HepG2 (cell line): ENCODE results near the gene ZCCHC24. TPM values are rescaled to one million over a fixed set of nuclear protein-coding genes. Genes with fewer than 3 reads are reported as not detected.

ENCODE experiments used
- ATAC-seq: fragments of 200-7000 bp; cut with Tn5 transposase; 3 replicates; pipeline ENCODE4 v1.9.1; 2020; ENCODE audit warnings: mild to moderate bottlenecking, moderate library complexity
- BruUV-seq: library from RNA; stranded (reverse); fragments of 400-500 nt; replicated peaks from 2 replicates; lab custom pipeline; 2021; lab: Mats Ljungman, UMichigan
- CTCF ChIA-PET: fragments of 300-600 bp; formaldehyde crosslinking; extraction: SDS; loops from one replicate; lab custom pipeline; 2021; ENCODE audit warnings: low total read pairs, inconsistent platforms, low intra/inter-chr PET ratio; lab: Yijun Ruan, JAX
- POLR2A ChIA-PET: fragments of 350-600 bp; sonication (Branson Sonifier 250); formaldehyde crosslinking; loops from one replicate; lab custom pipeline; 2020; ENCODE audit warnings: antibody characterized with exemption, inconsistent platforms; lab: Yijun Ruan, JAX
- DNase-seq: peaks from one replicate; pipeline ENCODE4 v3.0.0-alpha.2; 2015; ENCODE audit warnings: low spot score
- FAIRE-seq: peaks from 3 replicates; lab custom pipeline; 2011; peaks lifted over from hg19 to GRCh38; lab: Jason Lieb, UNC
- H2AFZ ChIP-seq: one replicate; pipeline ENCODE4 v1.6.1; 2011; ENCODE audit warnings: low read length, inconsistent platforms
- H3K27ac ChIP-seq: fragments of 300-600 bp; 3 replicates; pipeline ENCODE4 v1.8.0; 2011; ENCODE audit warnings: mixed run types, mild to moderate bottlenecking, mixed read lengths, low read length, inconsistent platforms; ENCODE audit not compliant: insufficient read depth; ENCODE audit errors: extremely low read length
- H3K27me3 ChIP-seq, 2 experiments: fragments of 200-600 bp in 1 of 2; 2 replicates in 1 of 2; 3 replicates in 1 of 2; pipeline versions ENCODE4 v1.6.0 to v1.8.0; 2011; ENCODE audit warnings: low read length in 2 of 2, mild to moderate bottlenecking in 2 of 2, moderate library complexity in 2 of 2, inconsistent platforms in 1 of 2; ENCODE audit not compliant: insufficient read depth in 2 of 2, control insufficient read depth in 1 of 2
- H3K36me3 ChIP-seq, 2 experiments: fragments of 200-600 bp in 1 of 2; replicated peaks in 1 of 2; 2 replicates in 1 of 2; 3 replicates in 1 of 2; pipeline versions ENCODE4 v1.5.1 to v1.8.0; 2011; ENCODE audit warnings: low read length in 2 of 2, inconsistent platforms in 1 of 2; ENCODE audit not compliant: insufficient read depth in 2 of 2, control insufficient read depth in 1 of 2
- H3K4me1 ChIP-seq: 2 replicates; pipeline ENCODE4 v1.5.1; 2012; ENCODE audit warnings: low read length, inconsistent platforms; ENCODE audit not compliant: insufficient read depth
- H3K4me2 ChIP-seq: 2 replicates; pipeline ENCODE4 v1.6.0; 2011; ENCODE audit warnings: low read depth, low read length, inconsistent platforms
- H3K4me3 ChIP-seq, 3 experiments: fragments of 200-600 bp in 1 of 3; sonication (generic), shearing (Covaris generic) in 1 of 3; replicated peaks in 1 of 3; 2 replicates each; pipeline ENCODE4 v1.5.1; 2011 to 2016; ENCODE audit warnings: low read length in 3 of 3, inconsistent platforms in 2 of 3, low read depth in 2 of 3, mild to moderate bottlenecking in 2 of 3, control low read depth in 1 of 3, mixed read lengths in 1 of 3; ENCODE audit not compliant: insufficient read depth in 1 of 3
- H3K79me2 ChIP-seq: one replicate; pipeline ENCODE4 v1.6.1; 2011; ENCODE audit warnings: low read length, inconsistent platforms; ENCODE audit not compliant: insufficient read depth
- H3K9ac ChIP-seq: 2 replicates; pipeline ENCODE4 v1.6.0; 2011; ENCODE audit warnings: mild to moderate bottlenecking, low read depth, low read length, inconsistent platforms; ENCODE audit not compliant: insufficient read depth
- H3K9me3 ChIP-seq: 2 replicates; pipeline ENCODE4 v1.5.1; 2012; ENCODE audit warnings: mild to moderate bottlenecking, low read length
- H4K20me1 ChIP-seq: 2 replicates; pipeline ENCODE4 v1.6.0; 2011; ENCODE audit warnings: inconsistent platforms, mild to moderate bottlenecking, low read length, moderate library complexity; ENCODE audit not compliant: insufficient read depth
- EZH2 ChIP-seq: conservative IDR thresholded peaks from 2 replicates; pipeline ENCODE4 v1.6.1; 2012; ENCODE audit warnings: mild to moderate bottlenecking, low read depth, low read length, moderate library complexity
- GATAD2A ChIP-seq: IDR thresholded peaks from 2 replicates; pipeline ENCODE4 v1.6.1; 2016
- KLF12 ChIP-seq: sonication (generic); formaldehyde crosslinking; IDR thresholded peaks from 2 replicates; pipeline ENCODE4 v1.4.0; 2020; ENCODE audit warnings: missing genetic modification reagents, borderline replicate concordance
- MAFF ChIP-seq: IDR thresholded peaks from 2 replicates; pipeline ENCODE4 v1.6.1; 2011; ENCODE audit warnings: low read depth, low read length, improper control_type of control experiment
- MAFK ChIP-seq, 2 experiments: IDR thresholded peaks in 1 of 2; conservative IDR thresholded peaks in 1 of 2; 2 replicates each; pipeline ENCODE4 v1.6.1; 2011; ENCODE audit warnings: improper control_type of control experiment in 2 of 2, low read length in 2 of 2
- NFYC ChIP-seq: IDR thresholded peaks from 2 replicates; pipeline ENCODE4 v1.6.1; 2016; ENCODE audit warnings: missing genetic modification reagents, missing compliant biosample characterization
- RELA ChIP-seq: sonication (generic); formaldehyde crosslinking; IDR thresholded peaks from 2 replicates; pipeline ENCODE4 v1.4.0; 2020; ENCODE audit warnings: missing genetic modification reagents
- SRF ChIP-seq: IDR thresholded peaks from 2 replicates; pipeline ENCODE4 v1.6.1; 2011; ENCODE audit warnings: mild to moderate bottlenecking, low read depth, low read length, moderate library complexity
- SSRP1 ChIP-seq: IDR thresholded peaks from 2 replicates; pipeline ENCODE4 v1.6.1; 2016; ENCODE audit warnings: control low read depth
- ZNF317 ChIP-seq: sonication (generic); formaldehyde crosslinking; IDR thresholded peaks from 2 replicates; pipeline ENCODE4 v1.5.0; 2020; ENCODE audit warnings: mild to moderate bottlenecking, missing genetic modification reagents
- ZNF619 ChIP-seq: sonication (generic); formaldehyde crosslinking; IDR thresholded peaks from 2 replicates; pipeline ENCODE4 v1.4.0; 2020; ENCODE audit warnings: mild to moderate bottlenecking, missing genetic modification reagents
- WGBS: methylation state at CpG from one replicate; pipeline ENCODE4 v1.1.6; 2017; ENCODE audit warnings: low lambda C conversion rate; 5-methylcytosine and 5-hydroxymethylcytosine counted together
- in situ Hi-C: cut with HindIII; loops from 2 replicates; pipeline ENCODE4 v1.10.0; 2017; ENCODE audit warnings: low pct_unique_long_range_greater_than_20kb; ENCODE audit not compliant: extremely low pct_ligation_motif_present
- intact Hi-C: fragments of 100-400 bp; cut with micrococcal nuclease; formaldehyde crosslinking; loops from one replicate; pipeline ENCODE4 v1.10.0; 2022; ENCODE audit not compliant: unreplicated experiment
- polyA plus RNA-seq, 8 experiments: library from polyadenylated mRNA; depleted of rRNA in 3 of 8; stranded (reverse) in 7 of 8; unstranded in 1 of 8; fragments of >200 nt; fragmentation: Illumina TruSeq in 4 of 8; extraction: Trizol in 4 of 8; gene quantifications; 2 replicates each; pipeline versions ENCODE4 v1.2.1 to v1.2.3, GENCODE V29; 2011 to 2016; ENCODE audit warnings: low read depth in 4 of 8, missing spikeins in 1 of 8, mixed read lengths in 1 of 8; ENCODE audit not compliant: insufficient read depth in 1 of 8
- total RNA-seq, 5 experiments: library from RNA; depleted of rRNA; stranded (reverse); fragments of >200 nt; fragmentation: Illumina TruSeq; extraction: Trizol; gene quantifications; 2 replicates each; pipeline ENCODE4 v1.2.3, GENCODE V29; 2016; ENCODE audit warnings: low read depth in 1 of 5
- TF ChIP-seq, protein P1 (sequence below): sonication (generic); formaldehyde crosslinking; IDR thresholded peaks from 2 replicates; pipeline ENCODE4 v1.5.1; 2020; ENCODE audit warnings: missing genetic modification reagents, mild to moderate bottlenecking, borderline replicate concordance
- TF ChIP-seq, protein P2 (sequence below): sonication (generic); formaldehyde crosslinking; IDR thresholded peaks from 2 replicates; pipeline ENCODE4 v1.8.0; 2022; ENCODE audit warnings: missing genetic modification reagents, low read depth, mild to moderate bottlenecking, borderline replicate concordance

The ZCCHC24 gene
- total and polyA plus RNA-seq, 2 of the 13 experiments (the other 11 are each of a cell fraction or from before 2014, with no cell fraction given) = 3.1 to 7.9 TPM

- TF ChIP-seq RELA (CRISPR knock-in tag) (no peak), SSRP1 (CRISPR knock-in tag) (no peak), ZNF619 (no peak), EZH2 (no peak), GATAD2A (CRISPR knock-in tag) (peak; percentile 66), ZNF317 (CRISPR knock-in tag) (no peak), SRF (no peak)
- TF ChIP-seq, protein P1, sequence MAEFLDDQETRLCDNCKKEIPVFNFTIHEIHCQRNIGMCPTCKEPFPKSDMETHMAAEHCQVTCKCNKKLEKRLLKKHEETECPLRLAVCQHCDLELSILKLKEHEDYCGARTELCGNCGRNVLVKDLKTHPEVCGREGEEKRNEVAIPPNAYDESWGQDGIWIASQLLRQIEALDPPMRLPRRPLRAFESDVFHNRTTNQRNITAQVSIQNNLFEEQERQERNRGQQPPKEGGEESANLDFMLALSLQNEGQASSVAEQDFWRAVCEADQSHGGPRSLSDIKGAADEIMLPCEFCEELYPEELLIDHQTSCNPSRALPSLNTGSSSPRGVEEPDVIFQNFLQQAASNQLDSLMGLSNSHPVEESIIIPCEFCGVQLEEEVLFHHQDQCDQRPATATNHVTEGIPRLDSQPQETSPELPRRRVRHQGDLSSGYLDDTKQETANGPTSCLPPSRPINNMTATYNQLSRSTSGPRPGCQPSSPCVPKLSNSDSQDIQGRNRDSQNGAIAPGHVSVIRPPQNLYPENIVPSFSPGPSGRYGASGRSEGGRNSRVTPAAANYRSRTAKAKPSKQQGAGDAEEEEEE = no peak
These were observed 86.6 kb downstream of the ZCCHC24 start (continued) for GRCh38 chr10:79358811-79359210.

DNA sequence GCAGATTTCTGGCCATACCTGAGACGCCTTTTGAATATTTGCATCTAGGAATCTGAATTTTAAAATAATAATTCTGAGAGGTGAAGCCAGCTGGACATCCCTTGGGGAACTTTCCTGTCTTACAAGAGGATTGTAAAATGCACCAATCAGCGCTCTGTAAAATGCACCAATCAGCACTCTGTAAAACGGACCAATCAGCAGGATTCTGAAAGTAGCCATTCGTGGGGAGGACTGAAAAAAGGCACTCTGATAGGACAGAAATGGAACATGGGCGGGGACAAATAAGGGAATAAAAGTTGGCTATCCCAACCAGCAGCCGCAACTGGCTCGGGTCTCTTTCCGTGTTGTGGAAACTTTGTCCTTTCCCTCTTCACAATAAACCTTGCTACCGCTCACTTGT lies 88.2 kb downstream of the ZCCHC24 start:
- no peak for ATAC-seq
- peaks cover 22% of the 10 kb centered on the region for H4K20me1 ChIP-seq
- CTCF ChIA-PET = no interaction called here

More for the DNA sequence above, 88.2 kb downstream of the ZCCHC24 start:
- Histone ChIP-seq H3K27ac (no peak overlapping the region), H3K79me2 (peaks cover 2% of the 10 kb centered on the region), H3K4me2 (no peak overlapping the region), H3K4me3 (no peak overlapping the region), H3K36me3 (peaks cover 14 to 43% of the 10 kb centered on the region in 2 experiments), H2AFZ (no peak overlapping the region), H3K4me1 (peaks cover 53% of the 10 kb centered on the region), H3K27me3 (no peaks in the 10 kb centered on the region), H3K9me3 (no peaks in the 10 kb centered on the region), H3K9ac (no peak overlapping the region)
- peak in 1 of 2 experiments; percentile 27; a peak in 1 of 4 replicates for TF ChIP-seq MAFK (conservative IDR thresholded peaks at IDR 0.05 in 1 of 2, IDR thresholded peaks at IDR 0.05 in 1 of 2; ENCODE audit: low read length in 2 of 2)
- TF ChIP-seq NFYC (CRISPR knock-in tag) = peak; percentile 24; the same call in 1 of the 2 replicates
- no peak for TF ChIP-seq KLF12 (CRISPR knock-in tag)
- TF ChIP-seq, protein P2, sequence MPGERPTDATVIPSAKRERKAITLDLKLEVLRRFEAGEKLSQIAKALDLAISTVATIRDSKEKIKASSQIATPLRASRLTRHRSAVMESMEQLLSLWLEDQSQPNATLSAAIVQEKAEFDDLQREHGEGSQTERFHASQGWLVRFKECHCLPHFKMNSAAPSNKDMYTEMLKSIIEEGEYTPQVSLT (CRISPR knock-in tag) = no peak
- peak; percentile 27; the same call in 1 of the 2 replicates for TF ChIP-seq MAFF
- 96% methylated on average over 9 of the region's 9 CpGs for WGBS
- no TSS peak for BruUV-seq
- intact Hi-C loops (no loop called here), in situ Hi-C loops (no loop called here)
- POLR2A ChIA-PET = interaction anchor here (2.9 to 3.5 kb wide), 2 partner anchors 9 to 23 kb away, joined by 11 to 45 read pairs; partner anchors contain the start of gene PPIF
- no peak for DNase-seq
- FAIRE-seq = no peak
